ENCODE results near the gene FMC1.

DNA sequence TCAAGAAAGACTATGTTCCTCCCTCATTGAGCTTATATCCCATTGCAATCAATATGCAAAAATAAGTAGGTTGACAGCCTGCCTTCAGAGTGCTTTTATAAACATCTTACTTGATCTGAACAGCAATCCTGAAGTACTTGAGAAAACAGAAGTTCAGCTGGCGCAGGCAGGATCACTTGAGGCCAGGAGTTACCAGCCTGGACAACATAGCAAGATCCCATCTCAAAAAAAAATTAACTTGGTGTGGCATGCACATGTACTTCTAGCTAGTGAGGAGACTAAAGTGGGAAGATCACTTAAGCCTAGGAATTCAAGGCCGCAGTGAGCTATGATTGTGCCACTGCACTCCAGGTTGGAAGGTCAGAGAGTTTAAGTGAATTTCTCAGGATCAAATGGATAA lies 48.6 kb downstream of the FMC1 start:
- TF ChIP-seq TCF12 (IDR thresholded peaks at IDR 0.05; ENCODE audit: low read depth) = no peak
- no peak for TF ChIP-seq ZBTB7A (IDR thresholded peaks at IDR 0.05; ENCODE audit: low read depth)
- TF ChIP-seq YY1 (IDR thresholded peaks at IDR 0.05; ENCODE audit: low read depth) = no peak
- no peak for TF ChIP-seq TEAD4 (IDR thresholded peaks at IDR 0.05)
- TF ChIP-seq RAD21 (IDR thresholded peaks at IDR 0.05; ENCODE audit: low read depth) = no peak
- TF ChIP-seq, protein P1, sequence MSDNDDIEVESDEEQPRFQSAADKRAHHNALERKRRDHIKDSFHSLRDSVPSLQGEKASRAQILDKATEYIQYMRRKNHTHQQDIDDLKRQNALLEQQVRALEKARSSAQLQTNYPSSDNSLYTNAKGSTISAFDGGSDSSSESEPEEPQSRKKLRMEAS (IDR thresholded peaks at IDR 0.05) = no peak
- no peak for TF ChIP-seq TAF1 (IDR thresholded peaks at IDR 0.05; ENCODE audit: low read depth)
- TF ChIP-seq CEBPB (IDR thresholded peaks at IDR 0.05) = no peak
- TF ChIP-seq EP300 (IDR thresholded peaks at IDR 0.05; ENCODE audit: borderline replicate concordance) = no peak
- TF ChIP-seq, protein P2, sequence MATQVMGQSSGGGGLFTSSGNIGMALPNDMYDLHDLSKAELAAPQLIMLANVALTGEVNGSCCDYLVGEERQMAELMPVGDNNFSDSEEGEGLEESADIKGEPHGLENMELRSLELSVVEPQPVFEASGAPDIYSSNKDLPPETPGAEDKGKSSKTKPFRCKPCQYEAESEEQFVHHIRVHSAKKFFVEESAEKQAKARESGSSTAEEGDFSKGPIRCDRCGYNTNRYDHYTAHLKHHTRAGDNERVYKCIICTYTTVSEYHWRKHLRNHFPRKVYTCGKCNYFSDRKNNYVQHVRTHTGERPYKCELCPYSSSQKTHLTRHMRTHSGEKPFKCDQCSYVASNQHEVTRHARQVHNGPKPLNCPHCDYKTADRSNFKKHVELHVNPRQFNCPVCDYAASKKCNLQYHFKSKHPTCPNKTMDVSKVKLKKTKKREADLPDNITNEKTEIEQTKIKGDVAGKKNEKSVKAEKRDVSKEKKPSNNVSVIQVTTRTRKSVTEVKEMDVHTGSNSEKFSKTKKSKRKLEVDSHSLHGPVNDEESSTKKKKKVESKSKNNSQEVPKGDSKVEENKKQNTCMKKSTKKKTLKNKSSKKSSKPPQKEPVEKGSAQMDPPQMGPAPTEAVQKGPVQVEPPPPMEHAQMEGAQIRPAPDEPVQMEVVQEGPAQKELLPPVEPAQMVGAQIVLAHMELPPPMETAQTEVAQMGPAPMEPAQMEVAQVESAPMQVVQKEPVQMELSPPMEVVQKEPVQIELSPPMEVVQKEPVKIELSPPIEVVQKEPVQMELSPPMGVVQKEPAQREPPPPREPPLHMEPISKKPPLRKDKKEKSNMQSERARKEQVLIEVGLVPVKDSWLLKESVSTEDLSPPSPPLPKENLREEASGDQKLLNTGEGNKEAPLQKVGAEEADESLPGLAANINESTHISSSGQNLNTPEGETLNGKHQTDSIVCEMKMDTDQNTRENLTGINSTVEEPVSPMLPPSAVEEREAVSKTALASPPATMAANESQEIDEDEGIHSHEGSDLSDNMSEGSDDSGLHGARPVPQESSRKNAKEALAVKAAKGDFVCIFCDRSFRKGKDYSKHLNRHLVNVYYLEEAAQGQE (IDR thresholded peaks at IDR 0.05; ENCODE audit: low read depth) = no peak
- no peak for TF ChIP-seq NFIC (IDR thresholded peaks at IDR 0.05)
- TF ChIP-seq FOXM1 (IDR thresholded peaks at IDR 0.05; ENCODE audit: borderline replicate concordance, low read depth) = no peak
- TF ChIP-seq EGR1 (IDR thresholded peaks at IDR 0.05) = no peak
- no peak for TF ChIP-seq CREB1 (IDR thresholded peaks at IDR 0.05; ENCODE audit: low read depth)

Measured in Ishikawa (cell line).